Hepatocyte (in vitro differentiated cells): ENCODE data around the gene CCDC185.

Experiments
- EZH2 ChIP-seq: fragments of 200-600 bp; sonication (generic); IDR thresholded peaks from 2 replicates; pipeline ENCODE4 v1.6.1; 2016; ENCODE audit warnings: antibody characterized with exemption, mild to moderate bottlenecking, borderline replicate concordance
- TF ChIP-seq, protein P1 (sequence below): fragments of 200-600 bp; sonication (generic); IDR thresholded peaks from 2 replicates; pipeline ENCODE4 v1.5.1; 2016; ENCODE audit warnings: antibody characterized with exemption, mild to moderate bottlenecking; ENCODE audit not compliant: poor library complexity

DNA sequence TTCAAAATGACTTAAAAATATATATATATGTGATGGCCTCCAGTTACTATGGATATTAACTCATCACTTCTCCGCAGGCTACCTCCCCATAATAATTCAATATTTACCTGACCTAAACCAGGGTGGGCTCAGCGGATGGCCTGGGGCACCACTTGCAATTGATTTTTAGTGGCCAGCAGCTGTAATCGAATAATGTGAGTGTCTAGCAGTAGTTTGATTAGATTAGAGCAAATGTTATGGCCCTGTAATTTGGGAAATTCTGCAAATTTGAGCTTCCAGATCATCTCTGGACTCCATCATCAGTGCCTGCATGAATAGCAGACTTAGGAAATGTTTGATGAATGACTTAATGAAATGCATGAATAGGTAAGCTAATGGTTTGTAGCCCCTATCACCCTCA, 44.0 kb upstream of the CCDC185 start:
- TF ChIP-seq EZH2, result no peak
- TF ChIP-seq, protein P1, sequence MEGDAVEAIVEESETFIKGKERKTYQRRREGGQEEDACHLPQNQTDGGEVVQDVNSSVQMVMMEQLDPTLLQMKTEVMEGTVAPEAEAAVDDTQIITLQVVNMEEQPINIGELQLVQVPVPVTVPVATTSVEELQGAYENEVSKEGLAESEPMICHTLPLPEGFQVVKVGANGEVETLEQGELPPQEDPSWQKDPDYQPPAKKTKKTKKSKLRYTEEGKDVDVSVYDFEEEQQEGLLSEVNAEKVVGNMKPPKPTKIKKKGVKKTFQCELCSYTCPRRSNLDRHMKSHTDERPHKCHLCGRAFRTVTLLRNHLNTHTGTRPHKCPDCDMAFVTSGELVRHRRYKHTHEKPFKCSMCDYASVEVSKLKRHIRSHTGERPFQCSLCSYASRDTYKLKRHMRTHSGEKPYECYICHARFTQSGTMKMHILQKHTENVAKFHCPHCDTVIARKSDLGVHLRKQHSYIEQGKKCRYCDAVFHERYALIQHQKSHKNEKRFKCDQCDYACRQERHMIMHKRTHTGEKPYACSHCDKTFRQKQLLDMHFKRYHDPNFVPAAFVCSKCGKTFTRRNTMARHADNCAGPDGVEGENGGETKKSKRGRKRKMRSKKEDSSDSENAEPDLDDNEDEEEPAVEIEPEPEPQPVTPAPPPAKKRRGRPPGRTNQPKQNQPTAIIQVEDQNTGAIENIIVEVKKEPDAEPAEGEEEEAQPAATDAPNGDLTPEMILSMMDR, result no peak
